BLaER1 (cell line): ENCODE data around the gene CHD2.
"Not testable (repeated sequence)": the region's sequence is repeated elsewhere in the genome, so short reads cannot be mapped to it uniquely, and the experiment has no call there.

Source experiments
- H3K27ac ChIP-seq: shearing (Covaris generic); formaldehyde crosslinking; 2 replicates; pipeline ENCODE4 v1.8.1; 2022
- H3K27me3 ChIP-seq: shearing (Covaris generic); formaldehyde crosslinking; 2 replicates; pipeline ENCODE4 v1.8.1; 2022
- H3K36me3 ChIP-seq: shearing (Covaris generic); formaldehyde crosslinking; 2 replicates; pipeline ENCODE4 v1.8.1; 2022
- H3K4me1 ChIP-seq: shearing (Covaris generic); formaldehyde crosslinking; 2 replicates; pipeline ENCODE4 v1.8.1; 2022
- H3K4me2 ChIP-seq: shearing (Covaris generic); formaldehyde crosslinking; 2 replicates; pipeline ENCODE4 v1.8.1; 2022
- H3K4me3 ChIP-seq: shearing (Covaris generic); formaldehyde crosslinking; 2 replicates; pipeline ENCODE4 v1.8.1; 2022
- H3K9ac ChIP-seq: shearing (Covaris generic); formaldehyde crosslinking; 2 replicates; pipeline ENCODE4 v1.8.1; 2022
- H3K9me3 ChIP-seq: shearing (Covaris generic); formaldehyde crosslinking; 2 replicates; pipeline ENCODE4 v1.8.1; 2022
- H4K20me1 ChIP-seq: shearing (Covaris generic); formaldehyde crosslinking; 2 replicates; pipeline ENCODE4 v1.8.1; 2022
- Cebpa-rat ChIP-seq: shearing (Covaris generic); IDR thresholded peaks from 2 replicates; pipeline ENCODE4 v1.8.1; 2022

CHD2 gene

DNA sequence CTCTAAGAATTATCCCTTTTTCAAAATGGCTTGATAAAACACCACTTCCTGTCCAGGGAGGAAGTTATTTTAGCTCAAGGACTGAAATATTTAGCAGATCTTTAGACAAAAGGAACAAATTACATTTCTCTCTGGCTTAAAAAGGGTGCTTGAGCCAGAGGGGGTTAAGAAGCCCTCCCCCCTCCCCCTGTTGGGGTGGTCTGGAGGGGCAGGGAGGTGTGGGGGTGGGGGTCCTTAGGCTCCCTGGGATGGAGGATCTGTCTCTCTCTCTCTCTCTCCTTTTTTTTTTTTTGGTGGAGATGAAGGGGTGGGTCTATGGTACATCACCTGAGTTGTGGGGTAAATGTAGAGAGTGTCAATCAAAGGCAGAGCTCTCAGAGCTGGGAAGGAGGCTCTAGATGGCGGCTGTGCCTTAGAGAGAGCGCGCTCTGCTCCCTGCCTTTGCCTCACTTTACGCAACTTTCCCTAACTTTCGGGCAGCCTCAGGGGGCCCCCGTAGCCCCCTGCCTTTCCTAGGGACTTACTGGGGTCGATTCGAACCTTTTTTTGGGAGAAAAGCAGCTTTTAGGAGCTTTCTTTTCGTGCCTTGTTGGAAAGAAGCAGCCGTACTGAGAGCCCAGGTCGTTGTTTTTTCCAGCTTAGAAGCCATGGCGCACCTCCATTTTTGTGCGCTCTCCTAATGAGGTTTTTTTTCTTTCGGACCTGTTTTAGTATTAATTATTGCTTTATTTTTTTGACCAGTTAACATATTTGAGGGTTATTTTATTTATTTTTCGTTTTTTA lies at the start of gene CHD2:
CHD2 (plus strand) TSS at position 377 of the 783 bp plus-strand sequence. CDS start 914 bp downstream, outside the sequence.
- peak within 1 kb of the TSS; percentile 99 for H3K9ac ChIP-seq
- peak within 1 kb of the TSS; percentile 72 for H3K4me3 ChIP-seq
- H4K20me1 ChIP-seq, result peaks cover 38% of the 10 kb centered on the region
- TF ChIP-seq Cebpa-rat, result no peak
- H3K27me3 ChIP-seq, result no peaks in the 10 kb centered on the region
- H3K36me3 ChIP-seq, result peaks cover 32% of the 10 kb centered on the region
- H3K4me2 ChIP-seq, result peak within 1 kb of the TSS; percentile 93
- peaks cover 6% of the 10 kb centered on the region for H3K4me1 ChIP-seq
- H3K27ac ChIP-seq, result peak within 1 kb of the TSS; percentile 99
- H3K9me3 ChIP-seq, result no peaks in the 10 kb centered on the region; the same call in 1 of the 2 replicates

DNA sequence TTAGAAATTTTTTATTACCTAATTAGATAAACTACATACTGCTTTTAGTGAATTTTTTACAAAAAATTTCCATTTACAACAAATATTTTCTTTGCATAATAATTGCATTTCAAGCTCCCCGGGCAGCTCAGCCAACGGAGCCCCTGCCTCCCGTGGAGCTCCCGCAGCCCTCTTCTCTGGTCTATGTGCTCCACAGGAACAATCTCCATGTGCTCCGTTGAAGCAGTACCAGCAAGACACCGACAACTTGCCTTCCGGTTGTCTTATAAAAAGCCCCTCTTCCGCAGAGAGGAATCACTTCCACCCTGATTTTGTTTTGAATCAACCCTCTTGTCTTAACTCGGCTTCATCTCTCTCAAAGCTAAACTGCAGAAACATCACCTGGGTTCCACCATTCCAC lies 46.9 kb upstream of the CHD2 start:
- Histone ChIP-seq H3K36me3 (no peaks in the 10 kb centered on the region), H3K27me3 (no peaks in the 10 kb centered on the region), H3K4me3 (no peak overlapping the region), H3K27ac (no peak overlapping the region), H3K4me1 (peaks cover 8% of the 10 kb centered on the region; the same call in 1 of the 2 replicates), H3K9ac (no peak overlapping the region), H3K4me2 (no peak overlapping the region), H4K20me1 (no peaks in the 10 kb centered on the region), H3K9me3 (peaks cover 32% of the 10 kb centered on the region)
- no peak for TF ChIP-seq Cebpa-rat

DNA sequence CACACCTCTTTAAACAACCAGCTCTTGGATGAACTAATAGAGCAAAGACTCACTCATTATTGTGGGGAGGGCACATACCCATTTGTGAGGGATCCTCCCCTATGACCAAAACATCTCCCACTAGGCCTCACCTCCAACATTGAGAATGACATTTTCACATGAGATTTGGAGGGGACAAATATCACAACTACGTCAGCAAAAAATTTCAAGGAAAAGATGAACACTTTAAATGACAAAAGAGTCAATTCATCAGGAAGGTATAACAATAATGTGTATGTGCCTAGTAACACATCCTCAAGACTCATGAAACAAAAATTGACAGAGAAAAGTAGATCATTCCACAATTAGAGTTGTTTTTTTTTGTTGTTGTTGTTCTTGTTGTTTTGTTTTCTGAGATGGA lies 38.4 kb upstream of the CHD2 start:
- Histone ChIP-seq H3K27me3 (no peaks in the 10 kb centered on the region), H3K4me3 (no peak overlapping the region), H3K4me1 (no peaks in the 10 kb centered on the region), H3K4me2 (no peak overlapping the region), H3K9ac (no peak overlapping the region), H4K20me1 (no peaks in the 10 kb centered on the region), H3K36me3 (no peaks in the 10 kb centered on the region), H3K9me3 (peaks cover 23% of the 10 kb centered on the region), H3K27ac (no peak overlapping the region)
- TF ChIP-seq Cebpa-rat, result no peak

DNA sequence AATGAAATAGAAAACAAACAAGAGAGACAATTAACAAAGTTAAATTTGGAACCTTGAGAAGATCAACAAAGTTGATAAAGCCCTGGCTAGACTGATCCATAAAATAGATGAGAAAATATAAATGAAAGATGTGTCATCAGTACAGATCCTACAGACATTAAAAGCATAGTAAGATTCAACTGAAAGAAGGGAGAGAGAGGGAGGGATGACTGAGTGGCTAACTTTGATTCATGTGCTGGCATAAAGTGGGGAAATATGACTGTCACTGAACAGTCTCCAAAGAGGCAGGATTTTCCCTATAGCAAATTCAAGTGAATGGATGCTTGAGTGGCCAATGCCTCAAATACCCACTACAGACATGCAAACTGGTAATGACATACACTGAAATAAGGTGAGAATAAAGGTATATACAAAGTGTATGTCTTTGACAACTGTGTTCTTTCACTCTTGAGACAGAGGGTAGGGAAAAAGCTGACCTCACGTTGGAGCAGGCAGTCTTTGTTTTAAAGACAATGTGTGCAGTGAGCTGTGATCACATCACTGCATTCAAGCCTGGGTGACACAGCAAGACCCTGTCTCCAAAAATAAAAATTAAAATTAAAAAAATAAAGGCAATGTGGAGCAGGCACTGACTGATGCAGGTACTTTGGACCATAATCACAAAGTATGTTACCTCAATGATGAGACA lies 35.9 kb upstream of the CHD2 start:
- Histone ChIP-seq H3K27ac (no peak overlapping the region), H3K4me3 (no peak overlapping the region), H3K4me1 (no peaks in the 10 kb centered on the region), H3K9ac (no peak overlapping the region), H3K36me3 (no peaks in the 10 kb centered on the region), H3K9me3 (peaks cover 23% of the 10 kb centered on the region), H4K20me1 (no peaks in the 10 kb centered on the region), H3K27me3 (no peaks in the 10 kb centered on the region), H3K4me2 (no peak overlapping the region)
- no peak for TF ChIP-seq Cebpa-rat

DNA sequence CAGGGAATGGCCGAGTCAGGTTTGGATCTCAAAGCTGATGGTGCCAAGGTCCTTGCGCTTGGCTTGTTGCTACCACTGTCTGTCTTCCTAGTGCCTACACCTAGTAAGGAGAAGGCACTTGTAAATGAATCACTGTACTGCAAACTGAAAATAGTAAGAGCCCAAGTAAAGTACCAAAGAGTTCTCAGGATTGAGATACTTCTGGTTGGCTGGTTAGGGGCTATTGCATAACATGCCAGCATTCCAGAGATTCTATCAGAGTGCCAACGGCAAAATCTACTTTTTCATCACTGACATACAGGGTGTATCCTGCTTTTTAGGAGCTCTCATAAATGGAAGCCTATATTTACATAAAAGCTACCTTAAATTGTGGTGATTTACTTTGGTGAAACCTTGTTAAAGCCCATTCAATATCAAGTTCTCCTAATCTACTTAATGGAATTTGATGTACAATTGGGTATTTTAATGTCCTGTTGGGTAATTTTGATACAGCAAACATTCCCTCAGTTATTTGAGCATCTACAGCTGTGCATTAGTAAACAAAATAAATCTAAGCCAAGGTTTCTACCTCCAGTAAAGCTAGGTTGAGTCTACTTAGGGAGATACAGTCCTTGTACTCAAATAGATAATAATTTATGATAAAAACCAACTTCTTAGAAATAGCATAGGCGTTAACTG lies 30.7 kb upstream of the CHD2 start:
- Histone ChIP-seq H3K4me1 (no peaks in the 10 kb centered on the region), H3K9ac (no peak overlapping the region), H4K20me1 (no peaks in the 10 kb centered on the region), H3K9me3 (peaks cover 3% of the 10 kb centered on the region; the same call in 1 of the 2 replicates), H3K36me3 (no peaks in the 10 kb centered on the region), H3K27ac (no peak overlapping the region), H3K27me3 (no peaks in the 10 kb centered on the region), H3K4me2 (no peak overlapping the region), H3K4me3 (no peak overlapping the region)
- no peak for TF ChIP-seq Cebpa-rat

DNA sequence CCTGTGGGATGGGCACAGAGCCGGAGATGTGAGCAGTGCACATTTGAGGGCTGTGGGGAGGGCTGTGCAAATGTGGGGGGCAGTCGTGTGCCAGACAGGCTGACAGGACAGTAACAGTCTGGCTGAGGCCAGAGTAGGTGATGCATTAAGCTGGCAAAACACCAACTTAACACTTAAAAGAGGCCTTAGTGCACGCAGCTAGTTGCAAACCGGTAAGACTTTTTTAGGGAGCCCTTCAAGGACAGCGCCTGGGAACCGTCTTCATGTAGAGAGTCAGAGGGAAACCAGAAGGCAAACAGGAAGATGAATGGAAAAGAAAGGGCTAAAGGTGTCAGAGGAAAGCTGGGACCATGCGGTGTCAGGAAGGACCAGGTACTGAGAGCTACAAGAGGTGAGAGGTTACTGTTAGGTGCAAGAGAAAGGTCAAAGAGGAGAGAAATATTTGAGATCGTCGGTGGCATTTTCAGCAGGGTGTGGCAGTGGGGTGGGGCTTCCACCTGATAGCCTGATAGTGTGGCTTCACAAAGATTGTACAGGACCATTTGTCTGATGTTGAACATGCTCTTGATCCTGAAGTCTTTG lies 30.0 kb upstream of the CHD2 start:
- TF ChIP-seq Cebpa-rat, result no peak
- Histone ChIP-seq H3K9ac (no peak overlapping the region), H3K4me3 (no peak overlapping the region), H3K36me3 (no peaks in the 10 kb centered on the region), H3K4me2 (no peak overlapping the region), H3K9me3 (no peaks in the 10 kb centered on the region), H3K27ac (no peak overlapping the region), H4K20me1 (no peaks in the 10 kb centered on the region), H3K4me1 (no peaks in the 10 kb centered on the region), H3K27me3 (no peaks in the 10 kb centered on the region)

DNA sequence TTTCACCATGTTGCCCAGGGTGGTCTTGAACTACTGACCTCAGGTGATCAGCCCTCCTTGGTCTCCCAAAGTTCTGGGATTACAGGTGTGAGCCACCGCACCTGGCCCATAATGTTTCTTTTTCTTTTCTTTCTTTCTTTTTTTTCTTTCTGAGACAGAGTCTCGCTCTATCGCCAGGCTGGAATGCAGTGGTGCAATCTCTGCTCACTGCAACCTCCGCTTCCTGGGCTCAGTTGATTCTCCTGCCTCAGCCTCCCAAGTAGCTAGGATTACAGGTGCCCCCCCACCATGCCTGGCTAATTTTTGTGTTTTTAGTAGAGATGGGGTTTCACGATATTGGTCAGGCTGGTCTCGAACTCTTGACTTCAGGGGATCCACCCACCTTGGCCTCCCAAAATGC lies 27.2 kb upstream of the CHD2 start:
- not testable (repeated sequence) for H3K27ac ChIP-seq, H4K20me1 ChIP-seq, H3K36me3 ChIP-seq, H3K27me3 ChIP-seq, H3K4me1 ChIP-seq, H3K4me3 ChIP-seq, H3K9me3 ChIP-seq, H3K4me2 ChIP-seq, H3K9ac ChIP-seq

DNA sequence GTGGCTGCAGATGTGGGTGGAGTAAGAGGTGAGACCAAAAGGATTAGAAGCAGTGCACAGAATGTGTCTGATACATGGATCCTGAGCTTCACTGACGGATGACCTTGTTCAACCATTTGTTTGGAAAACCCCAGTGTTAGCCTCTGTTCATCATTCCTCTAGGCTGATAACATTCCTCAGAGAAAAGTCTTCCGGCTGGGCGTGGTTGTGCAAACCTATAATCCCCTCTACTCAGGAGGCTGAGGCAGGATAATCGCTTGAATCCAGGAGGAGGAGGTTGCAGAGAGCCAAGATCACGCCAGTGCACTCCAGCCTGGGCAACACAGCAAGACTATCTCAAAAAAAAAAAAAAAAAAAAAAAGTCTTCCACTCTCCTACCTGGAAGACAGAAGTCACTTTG lies 23.1 kb upstream of the CHD2 start:
- Histone ChIP-seq H3K4me2 (no peak overlapping the region), H3K4me3 (no peak overlapping the region), H4K20me1 (no peaks in the 10 kb centered on the region), H3K9ac (no peak overlapping the region), H3K27me3 (no peaks in the 10 kb centered on the region), H3K9me3 (no peaks in the 10 kb centered on the region), H3K27ac (no peak overlapping the region), H3K36me3 (no peaks in the 10 kb centered on the region), H3K4me1 (peaks cover 22% of the 10 kb centered on the region)
- no peak for TF ChIP-seq Cebpa-rat

DNA sequence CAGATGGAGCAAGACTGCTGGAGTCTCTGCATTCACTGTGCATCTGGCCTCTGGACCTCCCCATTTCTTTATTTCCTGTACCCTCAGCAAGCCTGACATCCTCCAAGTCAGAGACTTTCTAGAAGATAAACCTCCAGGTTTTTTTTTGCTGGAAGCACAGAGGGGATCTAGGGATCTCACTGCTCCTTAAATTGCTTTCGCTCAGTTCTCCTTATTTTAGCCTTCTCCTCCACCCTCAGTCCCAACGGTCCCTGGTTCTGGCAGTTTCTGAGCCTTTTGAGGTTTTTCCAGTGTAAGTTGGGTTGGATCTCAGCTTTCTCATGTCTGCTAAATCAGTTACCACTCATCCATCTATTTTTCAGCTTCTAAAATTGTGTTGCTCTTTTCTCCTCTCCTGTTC lies 22.7 kb upstream of the CHD2 start:
- Histone ChIP-seq H3K9ac (no peak overlapping the region), H4K20me1 (no peaks in the 10 kb centered on the region), H3K27ac (no peak overlapping the region), H3K4me2 (no peak overlapping the region), H3K36me3 (no peaks in the 10 kb centered on the region), H3K4me3 (no peak overlapping the region), H3K4me1 (peaks cover 22% of the 10 kb centered on the region), H3K27me3 (no peaks in the 10 kb centered on the region), H3K9me3 (no peaks in the 10 kb centered on the region)
- no peak for TF ChIP-seq Cebpa-rat
